A673 (cell line): ENCODE data around the gene SPATA3. TPM values are rescaled to one million over a fixed set of nuclear protein-coding genes. Genes with fewer than 3 reads are reported as not detected.

Experiments
- BruUV-seq: library from RNA; stranded (reverse); fragments of 400-500 nt; replicated peaks from 2 replicates; lab custom pipeline; 2021; lab: Mats Ljungman, UMichigan
- CTCF ChIA-PET: fragments of 300-600 bp; sonication (Branson Sonifier 250); formaldehyde crosslinking; loops from one replicate; lab custom pipeline; 2022; ENCODE audit warnings: antibody characterized with exemption; lab: Charles Lee
- POLR2A ChIA-PET: fragments of 300-600 bp; sonication (Branson Sonifier 250); formaldehyde crosslinking; loops from one replicate; lab custom pipeline; 2022; ENCODE audit warnings: antibody characterized with exemption; ENCODE audit not compliant: low non-redundant PET; lab: Charles Lee
- DNase-seq: peaks from one replicate; pipeline ENCODE4 v3.0.0-alpha.2; 2015; ENCODE audit warnings: low spot score
- H3K27ac ChIP-seq: fragments of 200-600 bp; sonication (generic); 2 replicates; pipeline ENCODE4 v1.5.1; 2016; ENCODE audit warnings: mixed run types, low read depth, mild to moderate bottlenecking, mixed read lengths, antibody characterized with exemption, low read length; ENCODE audit not compliant: poor library complexity, severe bottlenecking
- H3K27me3 ChIP-seq: fragments of 200-600 bp; sonication (generic); replicated peaks from 2 replicates; pipeline ENCODE4 v1.6.1; 2017; ENCODE audit warnings: mixed run types, low read depth, mild to moderate bottlenecking, mixed read lengths, antibody characterized with exemption, low read length; ENCODE audit not compliant: insufficient read depth, poor library complexity
- H3K36me3 ChIP-seq: fragments of 200-600 bp; sonication (generic); 2 replicates; pipeline ENCODE4 v1.6.1; 2016; ENCODE audit warnings: mixed run types, mild to moderate bottlenecking, mixed read lengths, antibody characterized with exemption, low read length; ENCODE audit not compliant: insufficient read depth, poor library complexity, severe bottlenecking
- H3K4me1 ChIP-seq: fragments of 200-600 bp; sonication (generic); 2 replicates; pipeline ENCODE4 v1.6.1; 2017; ENCODE audit warnings: mixed run types, mild to moderate bottlenecking, mixed read lengths, antibody characterized with exemption, low read length; ENCODE audit not compliant: insufficient read depth, poor library complexity, severe bottlenecking
- H3K4me3 ChIP-seq: fragments of 200-600 bp; sonication (generic); 2 replicates; pipeline ENCODE4 v1.5.1; 2016; ENCODE audit warnings: low read depth, mixed run types, mild to moderate bottlenecking, mixed read lengths, low read length; ENCODE audit not compliant: poor library complexity, severe bottlenecking
- H3K9me3 ChIP-seq: fragments of 200-600 bp; sonication (generic); 2 replicates; pipeline ENCODE4 v1.6.1; 2016; ENCODE audit warnings: mixed run types, low read depth, mild to moderate bottlenecking, mixed read lengths, antibody characterized with exemption, low read length; ENCODE audit not compliant: poor library complexity, severe bottlenecking
- EZH2 ChIP-seq: fragments of 200-600 bp; sonication (generic); IDR thresholded peaks from 2 replicates; pipeline ENCODE4 v1.6.1; 2017; ENCODE audit warnings: borderline replicate concordance, low read depth, mild to moderate bottlenecking, mixed read lengths, antibody characterized with exemption, low read length; ENCODE audit not compliant: poor library complexity, severe bottlenecking
- intact Hi-C: fragments of 100-400 bp; cut with micrococcal nuclease; formaldehyde crosslinking; loops from one replicate; pipeline ENCODE4 v1.10.0; 2022; ENCODE audit not compliant: unreplicated experiment
- total RNA-seq: library from RNA; stranded (reverse); gene quantifications from 2 replicates; pipeline ENCODE4 v1.2.3, GENCODE V29; 2021
- TF ChIP-seq, protein P1 (sequence below): fragments of 300-800, 200-600 bp; sonication (generic); conservative IDR thresholded peaks from 2 replicates; pipeline ENCODE4 v1.5.1; 2017; ENCODE audit warnings: low read depth, mild to moderate bottlenecking, antibody characterized with exemption, low read length, moderate library complexity, mixed read lengths

Gene SPATA3
- total RNA-seq, 1 experiment from 2014 or later, result not detected

DNA sequence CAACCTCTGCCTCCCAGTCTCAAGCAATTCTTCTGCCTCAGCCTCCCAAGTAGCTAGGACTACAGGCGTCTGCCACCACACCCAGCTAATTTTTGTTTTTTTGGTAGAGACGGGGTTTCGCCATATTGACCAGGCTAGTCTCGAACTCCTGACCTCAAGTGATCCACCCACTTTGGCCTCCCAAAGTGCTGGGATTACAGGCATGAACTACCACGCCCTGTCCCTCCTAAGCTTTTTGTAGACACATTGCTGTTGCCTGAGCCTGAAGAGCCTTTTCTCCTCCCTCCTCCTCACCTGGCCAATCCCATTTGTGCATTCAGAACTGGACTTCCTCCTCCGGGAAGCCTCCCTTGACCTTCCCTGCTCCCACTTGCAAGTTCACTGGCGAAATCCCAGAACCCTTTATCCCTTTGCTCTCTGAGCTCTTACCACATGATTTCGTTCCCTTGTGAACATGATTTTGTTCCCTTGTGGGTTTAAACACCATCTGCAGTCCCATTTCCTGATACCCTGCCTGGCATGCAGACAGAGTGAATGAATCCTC, 44.0 kb downstream of the SPATA3 start:
- POLR2A ChIA-PET, result no interaction called here
- no peaks in the 10 kb centered on the region for H3K9me3 ChIP-seq
- TF ChIP-seq, protein P1, sequence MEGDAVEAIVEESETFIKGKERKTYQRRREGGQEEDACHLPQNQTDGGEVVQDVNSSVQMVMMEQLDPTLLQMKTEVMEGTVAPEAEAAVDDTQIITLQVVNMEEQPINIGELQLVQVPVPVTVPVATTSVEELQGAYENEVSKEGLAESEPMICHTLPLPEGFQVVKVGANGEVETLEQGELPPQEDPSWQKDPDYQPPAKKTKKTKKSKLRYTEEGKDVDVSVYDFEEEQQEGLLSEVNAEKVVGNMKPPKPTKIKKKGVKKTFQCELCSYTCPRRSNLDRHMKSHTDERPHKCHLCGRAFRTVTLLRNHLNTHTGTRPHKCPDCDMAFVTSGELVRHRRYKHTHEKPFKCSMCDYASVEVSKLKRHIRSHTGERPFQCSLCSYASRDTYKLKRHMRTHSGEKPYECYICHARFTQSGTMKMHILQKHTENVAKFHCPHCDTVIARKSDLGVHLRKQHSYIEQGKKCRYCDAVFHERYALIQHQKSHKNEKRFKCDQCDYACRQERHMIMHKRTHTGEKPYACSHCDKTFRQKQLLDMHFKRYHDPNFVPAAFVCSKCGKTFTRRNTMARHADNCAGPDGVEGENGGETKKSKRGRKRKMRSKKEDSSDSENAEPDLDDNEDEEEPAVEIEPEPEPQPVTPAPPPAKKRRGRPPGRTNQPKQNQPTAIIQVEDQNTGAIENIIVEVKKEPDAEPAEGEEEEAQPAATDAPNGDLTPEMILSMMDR, result no peak
- no peak for TF ChIP-seq EZH2
- H3K27ac ChIP-seq, result no peak overlapping the region
- no peaks in the 10 kb centered on the region for H3K36me3 ChIP-seq
- intact Hi-C loops, result no loop called here
- DNase-seq, result no peak
- peaks cover 70% of the 10 kb centered on the region for H3K27me3 ChIP-seq
- no peaks in the 10 kb centered on the region for H3K4me1 ChIP-seq
- H3K4me3 ChIP-seq, result no peak overlapping the region
- CTCF ChIA-PET, result no interaction called here
- no TSS peak for BruUV-seq

DNA sequence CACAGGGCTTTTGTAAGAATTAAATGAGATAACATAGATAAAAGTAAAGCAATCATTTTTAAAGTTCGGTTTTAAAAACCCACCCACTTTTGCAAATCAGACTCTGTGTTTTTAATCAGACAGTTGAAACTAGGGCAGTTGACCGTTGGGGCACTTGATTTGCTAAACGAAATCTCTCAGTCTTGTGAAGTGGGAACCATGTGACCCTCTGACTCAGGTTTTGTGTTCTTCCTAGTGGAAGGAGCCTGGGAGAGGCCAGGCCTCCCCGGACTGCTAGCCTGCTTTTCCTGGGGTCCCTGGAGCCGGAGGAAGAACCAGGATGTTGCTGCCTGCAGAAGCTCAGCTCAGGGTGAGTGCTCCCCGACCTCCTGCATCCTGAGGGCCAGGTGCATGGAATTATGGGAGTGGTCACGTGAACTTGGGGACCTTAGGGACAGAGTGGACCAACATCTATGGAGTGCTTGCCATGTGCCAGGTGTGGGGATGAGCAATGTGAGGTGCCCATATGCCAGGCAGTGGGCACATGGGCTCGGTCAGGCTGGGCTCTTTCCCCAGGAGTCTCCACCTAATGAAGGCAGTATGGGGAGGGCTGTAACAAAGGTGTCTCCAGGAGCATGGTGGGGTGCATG, 45.3 kb downstream of the SPATA3 start:
- intact Hi-C loops, result no loop called here
- H3K4me3 ChIP-seq, result no peak overlapping the region
- CTCF ChIA-PET, result no interaction called here

DNA sequence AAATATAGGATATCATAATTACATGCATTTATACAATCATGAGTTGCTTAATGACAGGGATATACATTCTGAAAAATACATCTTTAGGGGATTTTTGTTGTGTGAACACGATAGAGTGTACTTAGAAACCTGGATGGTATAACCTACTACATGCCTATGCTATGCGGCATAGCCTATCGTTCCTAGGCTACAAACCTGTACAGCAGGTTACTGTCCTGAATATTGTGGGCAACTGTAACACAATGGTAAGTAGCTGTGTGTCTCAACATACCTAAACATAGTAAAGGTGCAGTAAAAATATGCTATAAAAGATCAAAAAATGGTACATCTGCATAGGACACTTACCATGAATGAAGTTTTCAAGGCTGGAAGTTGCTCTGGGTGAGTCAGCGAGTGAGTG, 47.9 kb downstream of the SPATA3 start:
- Histone ChIP-seq H3K36me3 (no peaks in the 10 kb centered on the region), H3K4me3 (no peak overlapping the region), H3K4me1 (no peaks in the 10 kb centered on the region), H3K27ac (no peak overlapping the region), H3K9me3 (no peaks in the 10 kb centered on the region), H3K27me3 (peaks cover 41% of the 10 kb centered on the region)
- intact Hi-C loops, result no loop called here
- ChIA-PET CTCF (no interaction called here), POLR2A (no interaction called here)
- no peak for DNase-seq
- TF ChIP-seq, protein P1, result no peak
- TF ChIP-seq EZH2, result no peak
- BruUV-seq, result no TSS peak

More for the DNA sequence above, 45.3 kb downstream of the SPATA3 start:
- Histone ChIP-seq H3K36me3 (no peaks in the 10 kb centered on the region), H3K27ac (no peak overlapping the region), H3K9me3 (no peaks in the 10 kb centered on the region), H3K4me1 (no peaks in the 10 kb centered on the region), H3K27me3 (peaks cover 57% of the 10 kb centered on the region)
- no TSS peak for BruUV-seq
- POLR2A ChIA-PET, result no interaction called here
- DNase-seq, result no peak
- TF ChIP-seq, protein P1, result no peak
- no peak for TF ChIP-seq EZH2
